GM18511 (cell line): Measurements from ENCODE around the gene RAB3IL1.
"Not testable (repeated sequence)": the region's sequence is repeated elsewhere in the genome, so short reads cannot be mapped to it uniquely, and the experiment has no call there.

ENCODE experiments used
- ATAC-seq: cut with Tn5 transposase; IDR thresholded peaks from one replicate; pipeline ENCODE4 v1.9.1; 2021; ENCODE audit warnings: mild to moderate bottlenecking, moderate library complexity; ENCODE audit not compliant: unreplicated experiment

RAB3IL1 gene

GRCh38 chr11:61888590-61888989 is 28.8 kb downstream of the RAB3IL1 start:
- no peak for ATAC-seq

DNA sequence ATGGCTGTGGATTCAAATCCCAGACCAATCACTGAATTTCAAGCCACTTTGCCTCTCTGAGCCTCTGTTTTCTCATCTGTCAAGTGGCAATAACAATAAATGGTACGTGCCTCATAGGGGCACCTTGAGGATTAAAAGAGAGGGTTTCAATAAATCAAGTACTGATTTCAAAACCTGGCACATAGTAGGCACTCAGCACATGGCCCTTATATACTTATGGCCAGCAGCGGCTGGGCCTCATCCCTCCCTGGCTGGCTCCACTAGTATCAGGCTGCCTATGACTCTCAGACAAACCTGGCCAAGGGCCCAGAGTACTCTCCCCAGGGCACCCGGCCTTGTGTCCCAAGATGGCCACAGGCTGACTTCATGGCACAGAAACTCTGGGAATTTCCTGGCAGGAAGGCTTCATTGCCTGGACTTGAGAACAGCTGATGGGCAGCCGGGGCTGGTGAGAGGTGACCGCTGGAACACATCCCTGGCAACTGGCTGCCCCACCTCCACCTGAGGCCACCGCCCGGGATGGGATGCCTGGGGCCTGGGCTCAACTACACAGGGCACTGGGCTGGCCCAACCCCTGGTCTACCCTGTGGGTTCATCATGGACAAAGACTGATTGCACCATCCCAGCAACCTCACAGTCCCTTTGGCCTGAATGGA is 29.4 kb downstream of the RAB3IL1 start:
- no peak for ATAC-seq

GRCh38 chr11:61886643-61887042 is 30.7 kb downstream of the RAB3IL1 start:
- no peak for ATAC-seq

GRCh38 chr11:61885784-61886580 is 31.4 kb downstream of the RAB3IL1 start:
- ATAC-seq, result no peak

- no peak for ATAC-seq
Measured at GRCh38 chr11:61885166-61885778, 32.1 kb downstream of the RAB3IL1 start.

DNA sequence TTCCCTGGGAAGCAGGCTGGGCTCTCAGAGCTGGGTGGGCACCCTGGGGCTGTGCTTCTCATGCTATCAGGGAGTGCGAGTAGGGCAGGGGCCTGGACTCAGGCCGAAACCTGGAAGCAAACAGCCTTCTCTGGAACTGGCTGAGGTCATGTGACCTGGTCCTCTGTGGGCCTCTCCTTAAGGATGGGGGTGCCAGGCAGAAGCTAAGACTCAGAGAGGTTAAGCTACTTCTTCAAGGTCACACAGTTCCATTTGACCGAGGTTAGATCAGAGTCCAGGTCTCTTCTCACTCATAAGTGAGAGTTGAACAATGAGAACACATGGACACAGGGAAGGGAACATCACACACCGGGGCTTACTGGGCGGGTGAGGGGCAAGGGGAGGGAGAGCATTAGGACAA is 33.4 kb downstream of the RAB3IL1 start:
- no peak for ATAC-seq

DNA sequence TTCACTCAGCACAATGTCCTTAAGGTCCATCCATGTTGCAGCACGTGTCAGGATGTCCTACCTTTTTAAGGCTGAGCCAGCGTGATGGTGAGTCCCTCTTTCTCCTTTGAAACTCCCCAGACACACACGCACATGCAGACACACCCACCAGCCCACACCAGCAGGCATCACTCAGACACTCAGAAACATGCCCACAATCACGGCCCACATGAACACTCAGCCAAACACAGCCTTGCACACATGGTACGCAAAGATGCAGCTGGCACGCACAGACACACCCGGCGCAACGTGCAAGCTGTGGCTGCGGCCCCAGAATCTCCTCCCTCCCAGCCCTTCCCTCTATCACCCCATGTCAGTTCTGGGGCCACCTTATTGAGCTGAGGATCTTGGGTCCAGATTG is 34.0 kb downstream of the RAB3IL1 start:
- ATAC-seq, result no peak

GRCh38 chr11:61882879-61883278 is 34.5 kb downstream of the RAB3IL1 start:
- ATAC-seq, result no peak

DNA sequence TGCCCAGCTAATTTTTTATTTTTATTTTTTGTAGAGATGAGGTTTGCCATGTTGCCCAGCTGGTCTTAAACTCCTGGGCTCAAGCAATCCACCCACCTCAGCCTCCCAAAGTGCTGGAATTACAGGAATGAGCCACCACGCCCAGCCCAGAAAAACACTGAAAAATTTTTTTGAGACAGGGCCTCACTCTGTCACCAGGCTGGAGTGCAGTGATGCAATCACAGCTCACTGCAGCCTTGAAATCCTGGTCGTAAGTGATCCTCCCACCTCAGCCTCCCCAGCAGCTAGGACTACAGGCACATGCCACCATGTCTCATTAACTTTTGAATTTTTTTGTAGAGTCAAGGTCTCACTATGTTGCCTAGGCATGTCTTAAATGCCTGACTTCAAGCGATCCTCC is 35.1 kb downstream of the RAB3IL1 start:
- not testable (repeated sequence) for ATAC-seq

DNA sequence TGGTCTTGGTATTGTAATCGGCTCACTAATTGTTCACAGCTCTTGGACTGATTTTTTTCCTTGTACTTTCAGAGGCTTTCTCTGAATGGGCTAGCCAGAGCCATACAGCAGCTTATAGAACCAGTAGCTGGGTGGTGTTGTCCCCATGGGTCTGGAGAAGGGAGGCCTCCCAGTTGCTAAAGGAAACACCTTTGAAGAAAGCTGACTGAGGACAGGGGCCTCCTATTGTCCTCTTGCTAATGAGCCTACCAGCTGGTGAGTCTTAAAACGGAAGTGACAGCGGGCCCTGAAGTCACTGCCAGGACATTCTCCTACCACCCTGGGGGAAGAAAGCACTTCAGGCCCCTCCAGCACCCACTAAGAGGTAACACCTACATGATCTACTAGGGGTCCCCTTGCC is 36.0 kb downstream of the RAB3IL1 start:
- ATAC-seq, result no peak

GRCh38 chr11:61880454-61880853 is 36.9 kb downstream of the RAB3IL1 start:
- ATAC-seq, result no peak

- no peak for ATAC-seq
Measured at GRCh38 chr11:61880031-61880430, 37.3 kb downstream of the RAB3IL1 start.

GRCh38 chr11:61879152-61879551 is 38.2 kb downstream of the RAB3IL1 start:
- no peak for ATAC-seq

GRCh38 chr11:61875698-61876097 is 41.7 kb downstream of the RAB3IL1 start:
- no peak for ATAC-seq

DNA sequence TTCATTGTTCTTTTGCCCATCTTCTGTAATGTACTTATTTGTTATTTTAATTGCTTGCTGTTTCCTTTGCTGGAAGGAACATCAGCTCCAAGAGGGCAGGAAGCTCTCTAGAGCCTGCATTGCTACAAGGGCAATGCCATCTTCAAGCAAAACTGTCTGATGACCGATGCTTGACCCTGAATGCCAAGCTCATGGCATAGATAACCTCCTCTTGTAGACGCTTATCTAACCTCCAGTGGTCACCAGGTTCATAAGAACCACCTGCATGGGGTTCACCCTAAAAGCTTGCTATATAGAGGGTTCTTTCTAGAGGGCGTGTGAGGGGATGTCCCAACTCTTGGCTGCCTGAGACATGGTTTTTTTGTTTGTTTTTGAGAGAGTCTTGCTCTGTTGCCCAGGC is 42.5 kb downstream of the RAB3IL1 start:
- no peak for ATAC-seq

- ATAC-seq, result no peak
Measured at GRCh38 chr11:61874377-61874809, 43.0 kb downstream of the RAB3IL1 start.

DNA sequence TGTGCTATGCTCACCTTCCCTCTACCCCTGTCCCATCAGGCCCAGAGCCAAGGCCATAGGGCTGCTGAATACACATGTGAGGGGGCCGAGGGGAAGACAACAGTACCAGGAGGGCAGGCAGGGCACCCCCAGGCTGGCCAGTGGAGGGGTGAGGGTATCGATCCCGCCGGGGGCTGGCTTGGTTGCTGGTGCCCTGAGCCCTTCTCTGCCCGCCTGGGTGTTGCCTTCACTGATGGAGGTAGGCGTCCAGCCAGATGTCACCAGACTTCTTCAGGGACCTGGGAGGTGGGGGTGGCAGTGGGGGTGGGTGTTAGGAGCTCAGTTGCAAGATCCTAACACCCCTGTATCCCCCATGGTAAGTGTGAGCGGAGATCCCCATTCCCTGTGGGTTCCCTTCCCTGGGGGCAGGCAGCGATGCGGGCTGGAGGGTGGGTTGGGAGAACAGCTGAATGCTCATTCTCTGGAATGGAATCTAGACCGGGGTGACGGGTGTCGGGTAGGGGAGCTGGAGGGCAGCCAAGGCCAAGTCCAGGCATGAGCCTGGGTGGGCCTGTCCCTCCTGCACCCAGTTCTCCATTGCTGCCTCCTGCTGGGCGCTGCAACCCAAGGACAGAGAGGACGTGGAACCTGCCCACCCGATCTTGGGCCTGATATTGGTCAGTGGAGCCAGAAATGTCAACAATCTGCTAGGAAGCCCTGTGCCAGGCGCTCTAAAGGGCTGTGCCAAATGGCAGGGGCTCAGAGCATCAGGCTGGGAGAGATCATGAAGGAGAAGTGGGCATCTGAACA is 43.6 kb downstream of the RAB3IL1 start:
- no peak for ATAC-seq

- no peak for ATAC-seq
Measured at GRCh38 chr11:61872935-61873565, 44.3 kb downstream of the RAB3IL1 start.

GRCh38 chr11:61871158-61871597 is 46.2 kb downstream of the RAB3IL1 start:
- ATAC-seq, result peak; percentile 74

GRCh38 chr11:61870541-61871031 is 46.8 kb downstream of the RAB3IL1 start:
- no peak for ATAC-seq
